ENCODE measurements around the gene TEKTIP1.

TEKTIP1 gene

DNA sequence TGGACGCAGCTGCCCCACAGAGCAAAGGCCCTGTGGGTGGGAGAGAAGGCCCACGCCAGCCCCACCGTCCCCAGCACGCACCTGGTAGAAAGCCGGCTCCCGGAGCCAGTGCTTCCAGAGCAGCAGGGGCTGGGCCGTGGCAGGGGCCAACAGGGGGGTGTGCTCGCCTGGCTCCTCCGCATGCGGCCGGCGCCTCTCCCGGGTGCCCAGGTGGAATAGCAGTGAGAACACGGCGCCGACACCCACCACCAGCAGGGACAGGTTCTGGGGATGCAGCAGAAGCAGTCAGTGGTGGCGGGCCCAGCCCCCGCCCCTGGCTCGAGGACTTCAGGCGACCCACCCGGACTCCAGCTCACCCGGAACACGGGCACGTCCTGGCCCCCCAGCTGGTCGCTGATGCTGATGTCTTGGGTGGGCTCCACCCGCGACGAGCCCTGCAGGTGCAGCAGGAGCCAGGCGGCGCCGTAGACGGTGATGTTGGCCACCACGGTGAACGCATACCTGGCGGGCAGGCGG is 8.9 kb downstream of the TEKTIP1 start:
- H3K4me3 ChIP-seq (replicated peaks; ENCODE audit: low read depth, low read length): no peak overlapping the region

DNA sequence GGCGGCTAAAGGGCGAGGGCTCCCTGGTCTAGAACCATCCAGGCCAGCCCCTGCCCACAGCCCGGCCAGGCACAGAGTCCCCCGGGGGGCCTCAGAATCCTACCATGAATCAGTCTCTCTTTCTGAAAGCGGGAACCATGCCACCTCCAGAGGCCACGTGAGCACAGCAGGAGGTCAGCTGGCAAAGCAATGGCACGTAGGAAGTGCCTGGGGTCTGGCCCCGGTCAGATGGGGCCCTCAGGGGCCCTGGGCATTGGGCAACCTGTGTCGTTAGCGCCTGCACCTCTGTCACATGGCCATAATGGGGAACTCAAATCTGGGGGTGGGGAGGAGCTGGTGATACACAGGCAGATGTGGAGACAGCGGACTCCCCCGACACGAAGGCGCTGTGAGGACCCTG is 9.6 kb downstream of the TEKTIP1 start:
- DNase-seq (ENCODE audit: low read depth): no peak
- TF ChIP-seq, protein P1, sequence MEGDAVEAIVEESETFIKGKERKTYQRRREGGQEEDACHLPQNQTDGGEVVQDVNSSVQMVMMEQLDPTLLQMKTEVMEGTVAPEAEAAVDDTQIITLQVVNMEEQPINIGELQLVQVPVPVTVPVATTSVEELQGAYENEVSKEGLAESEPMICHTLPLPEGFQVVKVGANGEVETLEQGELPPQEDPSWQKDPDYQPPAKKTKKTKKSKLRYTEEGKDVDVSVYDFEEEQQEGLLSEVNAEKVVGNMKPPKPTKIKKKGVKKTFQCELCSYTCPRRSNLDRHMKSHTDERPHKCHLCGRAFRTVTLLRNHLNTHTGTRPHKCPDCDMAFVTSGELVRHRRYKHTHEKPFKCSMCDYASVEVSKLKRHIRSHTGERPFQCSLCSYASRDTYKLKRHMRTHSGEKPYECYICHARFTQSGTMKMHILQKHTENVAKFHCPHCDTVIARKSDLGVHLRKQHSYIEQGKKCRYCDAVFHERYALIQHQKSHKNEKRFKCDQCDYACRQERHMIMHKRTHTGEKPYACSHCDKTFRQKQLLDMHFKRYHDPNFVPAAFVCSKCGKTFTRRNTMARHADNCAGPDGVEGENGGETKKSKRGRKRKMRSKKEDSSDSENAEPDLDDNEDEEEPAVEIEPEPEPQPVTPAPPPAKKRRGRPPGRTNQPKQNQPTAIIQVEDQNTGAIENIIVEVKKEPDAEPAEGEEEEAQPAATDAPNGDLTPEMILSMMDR (IDR thresholded peaks at IDR 0.05; ENCODE audit: low read length, missing control alignments): no peak
- no peak overlapping the region for H3K4me3 ChIP-seq (replicated peaks; ENCODE audit: low read depth, low read length)

More for the DNA sequence above, 8.9 kb downstream of the TEKTIP1 start:
- TF ChIP-seq, protein P1 (IDR thresholded peaks at IDR 0.05; ENCODE audit: low read length, missing control alignments): no peak
- no peak for DNase-seq (ENCODE audit: low read depth)

DNA sequence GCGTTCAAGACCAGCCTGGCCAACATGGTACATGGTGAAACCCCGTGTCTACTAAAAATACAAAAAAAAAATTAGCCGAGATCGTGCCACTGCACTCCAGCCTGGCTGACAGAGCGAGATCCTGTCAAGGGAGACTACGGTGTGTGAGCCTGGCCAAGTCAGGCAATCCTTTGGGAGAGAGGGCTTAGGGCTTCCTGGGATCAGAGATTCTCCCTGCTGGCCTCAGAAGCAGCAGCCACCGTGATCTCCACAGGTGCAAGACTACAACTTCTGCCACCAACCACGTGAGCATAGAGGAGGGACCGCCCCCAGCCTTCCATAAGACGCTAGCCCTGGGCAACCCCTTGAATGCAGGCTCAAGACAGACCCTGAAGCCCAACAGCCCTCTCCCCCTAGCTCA is 10.8 kb downstream of the TEKTIP1 start:
- no peak overlapping the region for H3K4me3 ChIP-seq (replicated peaks; ENCODE audit: low read depth, low read length)
- TF ChIP-seq, protein P1 (IDR thresholded peaks at IDR 0.05; ENCODE audit: low read length, missing control alignments): no peak
- DNase-seq (ENCODE audit: low read depth): no peak

DNA sequence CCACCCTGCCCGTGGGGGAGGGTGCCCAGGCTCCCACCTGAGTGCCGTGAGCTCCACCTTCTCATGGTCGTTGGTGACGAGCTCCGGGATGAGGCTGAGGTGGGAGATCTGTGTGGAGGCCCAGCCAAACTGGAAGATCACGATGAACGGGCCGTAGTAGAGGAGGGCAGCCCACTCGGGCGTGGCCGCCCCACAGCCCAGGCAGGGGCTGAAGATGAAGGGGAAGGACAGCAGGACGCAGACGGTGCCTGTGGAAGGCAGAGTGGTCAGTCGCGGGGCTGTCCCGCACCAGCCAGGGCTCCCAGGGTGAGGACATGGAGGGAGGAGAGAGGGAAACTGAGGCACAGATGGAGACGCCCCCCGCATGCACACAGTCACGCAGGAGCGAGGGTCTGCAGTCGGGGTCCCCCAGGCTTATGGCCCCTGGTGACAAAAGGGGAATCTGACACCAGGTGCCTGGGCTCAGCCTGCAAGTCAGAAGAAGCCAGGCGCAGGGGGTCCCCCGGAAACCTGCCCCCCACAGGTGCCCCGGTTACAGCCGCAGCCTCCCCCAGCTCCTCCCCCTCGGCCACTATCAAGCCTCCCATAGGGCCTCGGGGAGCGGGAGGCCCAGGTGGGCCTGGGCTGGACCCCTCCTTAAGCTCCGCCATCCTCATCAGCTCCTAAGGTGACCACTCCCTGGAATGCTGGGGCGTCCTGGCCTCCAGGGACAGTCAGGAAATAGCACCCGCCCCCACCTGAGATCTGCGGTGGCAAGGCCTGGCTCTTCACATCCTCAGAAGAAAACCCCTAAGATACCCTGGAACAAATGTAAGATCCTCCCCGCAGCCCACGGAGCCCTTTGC is 12.2 kb downstream of the TEKTIP1 start:
- no peak for DNase-seq (ENCODE audit: low read depth)
- TF ChIP-seq, protein P1 (IDR thresholded peaks at IDR 0.05; ENCODE audit: low read length, missing control alignments): no peak
- H3K4me3 ChIP-seq (replicated peaks; ENCODE audit: low read depth, low read length): no peak overlapping the region

DNA sequence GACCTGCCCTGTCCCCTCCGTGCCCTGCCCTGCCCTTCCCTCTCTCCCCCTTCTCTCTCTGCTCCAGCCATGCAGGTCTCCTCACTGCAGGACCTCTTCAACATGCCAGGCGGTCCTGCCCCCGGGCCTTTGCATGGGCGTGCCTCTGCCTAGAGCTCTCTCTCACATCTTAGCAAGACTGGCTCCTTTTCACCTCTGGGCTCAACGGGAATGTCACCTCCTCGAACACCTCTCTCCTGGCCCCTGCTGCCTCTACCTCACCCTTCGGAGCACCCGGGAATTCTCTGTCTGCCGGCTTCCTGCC is 12.8 kb downstream of the TEKTIP1 start:
- DNase-seq (ENCODE audit: low read depth): no peak
- no peak overlapping the region for H3K4me3 ChIP-seq (replicated peaks; ENCODE audit: low read depth, low read length)
- TF ChIP-seq, protein P1 (IDR thresholded peaks at IDR 0.05; ENCODE audit: low read length, missing control alignments): no peak

DNA sequence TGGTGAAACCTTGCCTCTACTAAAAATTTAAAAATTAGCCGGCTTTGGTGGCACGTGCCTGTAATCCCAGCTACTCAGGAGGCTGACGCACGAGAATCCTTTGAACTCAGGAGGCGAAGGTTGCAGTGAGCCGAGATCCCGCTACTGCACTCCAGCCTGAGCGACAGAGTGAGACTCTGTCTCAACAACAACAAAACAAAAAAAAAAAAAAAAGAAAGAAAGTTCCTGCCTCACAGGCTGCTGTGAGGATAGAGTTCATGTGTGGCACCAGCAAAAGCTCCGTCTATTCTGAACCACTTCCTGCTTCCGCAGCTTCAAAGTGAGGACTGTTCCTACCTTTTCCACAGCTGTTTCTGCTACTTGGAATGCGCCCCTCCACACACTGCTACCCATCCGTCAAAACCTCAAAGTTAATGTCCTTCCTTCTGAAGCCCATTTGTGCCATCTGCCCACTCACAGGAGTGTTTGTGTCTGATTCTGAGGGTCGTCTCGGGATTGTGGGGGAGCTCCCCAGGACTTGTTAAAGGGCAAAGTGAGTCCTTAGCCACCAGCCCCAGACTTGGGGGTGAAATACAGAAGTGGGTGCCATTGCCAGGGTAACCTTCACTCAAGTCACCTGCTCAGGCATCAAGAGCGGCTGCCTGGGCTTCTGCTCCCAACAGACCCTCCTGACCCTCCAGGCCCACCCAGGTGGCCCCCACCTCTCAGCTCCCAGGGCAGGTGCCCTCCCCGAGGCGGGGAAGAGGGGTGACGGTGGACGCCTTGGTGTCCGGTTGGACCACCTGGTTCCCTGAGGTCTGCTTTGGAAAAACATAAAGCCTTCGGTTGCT is 15.5 kb downstream of the TEKTIP1 start:
- DNase-seq (ENCODE audit: low read depth): no peak
- no peak overlapping the region for H3K4me3 ChIP-seq (replicated peaks; ENCODE audit: low read depth, low read length)
- TF ChIP-seq, protein P1 (IDR thresholded peaks at IDR 0.05; ENCODE audit: low read length, missing control alignments): no peak
